ENCODE data around the gene ZNF22. TPM values are rescaled to one million over a fixed set of nuclear protein-coding genes. Genes with fewer than 3 reads are reported as not detected.

ZNF22 gene
- total RNA-seq, 1 donor from 2014 or later, result 81.0 TPM

- Mint-ChIP-seq H3K27ac (peak overlapping the region; percentile 14), H3K4me1 (peaks cover 54% of the 10 kb centered on the region), H3K27me3 (ENCODE audit: insufficient read depth, low read depth) (no peaks in the 10 kb centered on the region), H3K9me3 (no peaks in the 10 kb centered on the region), H3K4me3 (peak overlapping the region; percentile 86), H3K36me3 (peaks cover 7% of the 10 kb centered on the region)
- Histone ChIP-seq H3K4me1 (peaks cover 34% of the 10 kb centered on the region), H3K36me3 (no peaks in the 10 kb centered on the region), H3K9me3 (ENCODE audit: low read depth) (no peaks in the 10 kb centered on the region), H4K20me1 (ENCODE audit: low read depth) (no peaks in the 10 kb centered on the region), H3K27ac (no peak overlapping the region), H3F3A (ENCODE audit: low read depth) (peaks cover 11% of the 10 kb centered on the region), H2AFZ (replicated peaks) (peak overlapping the region; percentile 86), H3K79me2 (ENCODE audit: low read depth) (peaks cover 14% of the 10 kb centered on the region), H3K4me3 (peak overlapping the region; percentile 75), H3K4me2 (peak overlapping the region; percentile 97), H3K9ac (peak overlapping the region; percentile 47), H3K27me3 (peaks cover 16% of the 10 kb centered on the region)
- DNase-seq (ENCODE audit: low spot score), result no peak
- no peak for TF ChIP-seq EZH2phosphoT487 (IDR thresholded peaks at IDR 0.05)
- no peak for TF ChIP-seq EZH2 (IDR thresholded peaks at IDR 0.05)
- TF ChIP-seq CTCF (IDR thresholded peaks at IDR 0.05), result no peak
Observed at GRCh38 chr10:44958898-44959246, 41.9 kb upstream of the ZNF22 start.

GRCh38 chr10:44959247-44960087, 41.3 kb upstream of the ZNF22 start, which contains the start of gene RASSF4:
Gene RASSF4, plus strand, starts transcription at chr10:44959802. Its CDS starts 10,401 bp downstream, at chr10:44970203.
- H3F3A ChIP-seq (ENCODE audit: low read depth), result peaks cover 17% of the 10 kb centered on the region
- H2AFZ ChIP-seq (replicated peaks), result peak within 1 kb of the TSS; percentile 86
- H3K9ac ChIP-seq, result peak within 1 kb of the TSS; percentile 47
- no peak for TF ChIP-seq EZH2phosphoT487 (IDR thresholded peaks at IDR 0.05)
- no peak for TF ChIP-seq CTCF (IDR thresholded peaks at IDR 0.05)
- no peaks in the 10 kb centered on the region for H3K9me3 Mint-ChIP-seq
- H3K4me3 ChIP-seq, result peak within 1 kb of the TSS; percentile 75
- no peaks in the 10 kb centered on the region for H4K20me1 ChIP-seq (ENCODE audit: low read depth)
- peaks cover 7% of the 10 kb centered on the region for H3K36me3 Mint-ChIP-seq
- H3K4me3 Mint-ChIP-seq, result peak within 1 kb of the TSS; percentile 86
- H3K79me2 ChIP-seq (ENCODE audit: low read depth), result peaks cover 14% of the 10 kb centered on the region
- H3K27me3 ChIP-seq, result peaks cover 16% of the 10 kb centered on the region
- peak within 1 kb of the TSS; percentile 6 for H3K27ac ChIP-seq
- peak within 1 kb of the TSS; percentile 97 for H3K4me2 ChIP-seq
- H3K27me3 Mint-ChIP-seq (ENCODE audit: insufficient read depth, low read depth), result no peaks in the 10 kb centered on the region
- peak within 1 kb of the TSS; percentile 14 for H3K27ac Mint-ChIP-seq
- H3K4me1 ChIP-seq, result peaks cover 40% of the 10 kb centered on the region
- peaks cover 60% of the 10 kb centered on the region for H3K4me1 Mint-ChIP-seq
- DNase-seq (ENCODE audit: low spot score), result peak; percentile 96
- H3K9me3 ChIP-seq (ENCODE audit: low read depth), result no peaks in the 10 kb centered on the region
- H3K36me3 ChIP-seq, result no peaks in the 10 kb centered on the region

GRCh38 chr10:44960088-44960460, 40.6 kb upstream of the ZNF22 start:
- no peaks in the 10 kb centered on the region for H3K36me3 ChIP-seq
- no peak overlapping the region for H3K27ac ChIP-seq
- peak overlapping the region; percentile 60 for H3K4me2 ChIP-seq
- no peak overlapping the region for H3K9ac ChIP-seq
- peaks cover 46% of the 10 kb centered on the region for H3K4me1 ChIP-seq
- Mint-ChIP-seq H3K27ac (no peak overlapping the region), H3K4me1 (peaks cover 66% of the 10 kb centered on the region), H3K36me3 (peaks cover 7% of the 10 kb centered on the region), H3K27me3 (ENCODE audit: insufficient read depth, low read depth) (no peaks in the 10 kb centered on the region), H3K4me3 (peak overlapping the region; percentile 86), H3K9me3 (no peaks in the 10 kb centered on the region)
- peak overlapping the region; percentile 75 for H3K4me3 ChIP-seq
- peaks cover 22% of the 10 kb centered on the region for H3F3A ChIP-seq (ENCODE audit: low read depth)
- H3K9me3 ChIP-seq (ENCODE audit: low read depth), result no peaks in the 10 kb centered on the region
- peaks cover 16% of the 10 kb centered on the region for H3K27me3 ChIP-seq
- H3K79me2 ChIP-seq (ENCODE audit: low read depth), result peaks cover 14% of the 10 kb centered on the region
- TF ChIP-seq EZH2phosphoT487 (IDR thresholded peaks at IDR 0.05) (no peak), CTCF (IDR thresholded peaks at IDR 0.05) (no peak), EZH2 (IDR thresholded peaks at IDR 0.05) (no peak)
- no peak overlapping the region for H2AFZ ChIP-seq (replicated peaks)
- peak; percentile 46 for DNase-seq (ENCODE audit: low spot score)
- H4K20me1 ChIP-seq (ENCODE audit: low read depth), result no peaks in the 10 kb centered on the region
